SH-SY5Y (cell line): ENCODE results near the gene GALNT13.

ENCODE experiments used
- GATA2 ChIP-seq: IDR thresholded peaks from 2 replicates; pipeline ENCODE4 v1.6.1; 2011; ENCODE audit warnings: mild to moderate bottlenecking, low read depth, low read length
- GATA3 ChIP-seq: IDR thresholded peaks from 2 replicates; pipeline ENCODE4 v1.6.1; 2011; ENCODE audit warnings: low read depth, mild to moderate bottlenecking, low read length, moderate library complexity

DNA sequence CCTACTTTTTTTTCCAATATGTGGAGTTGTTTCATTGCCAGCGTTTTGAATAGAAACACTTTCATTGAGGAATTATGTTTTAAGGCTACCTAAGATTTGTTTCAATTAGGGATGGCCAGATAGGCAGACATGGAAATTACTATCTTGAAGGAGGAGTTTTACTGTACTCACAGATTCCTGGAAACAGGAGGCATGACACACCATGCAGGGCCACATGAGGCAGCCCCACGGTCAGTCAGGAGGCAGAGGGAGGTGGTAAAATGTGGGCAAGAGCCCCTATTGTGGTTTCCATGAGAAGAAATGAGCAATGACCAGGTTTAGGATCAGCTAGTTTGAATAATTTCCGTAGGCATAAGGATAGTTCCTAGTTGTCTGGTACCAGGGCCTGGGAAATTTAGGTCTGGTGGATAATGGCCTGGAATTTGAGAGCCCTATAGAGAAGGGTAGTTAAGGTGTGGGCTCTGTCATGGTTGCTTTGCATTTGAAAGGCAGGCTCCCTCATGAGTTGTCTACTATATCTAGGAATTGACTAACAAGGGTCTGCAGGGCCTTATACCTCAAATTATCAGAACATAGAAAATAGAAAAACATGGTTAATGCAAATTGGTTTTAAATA lies 466.7 kb downstream of the GALNT13 start:
- no peak for TF ChIP-seq GATA2
- TF ChIP-seq GATA3: no peak
